Peyer's patch (tissue), 4 donors: ENCODE data around the gene DMD.

Source experiments
- CTCF ChIP-seq, 6 experiments: fragments of 450-650 bp in 4 of 6; fragments of 200-600 bp in 2 of 6; sonication (generic) in 1 of 6; IDR thresholded peaks; one replicate each; pipeline ENCODE4 v1.5.1; 2017 to 2019; ENCODE audit warnings: antibody characterized with exemption in 6 of 6, mild to moderate bottlenecking in 3 of 6, moderate library complexity in 1 of 6
- POLR2A ChIP-seq, 2 donors: fragments of 450-650 bp; IDR thresholded peaks; one replicate each; pipeline ENCODE4 v1.5.1; 2017; ENCODE audit warnings: antibody characterized with exemption in 2 of 2, mild to moderate bottlenecking in 2 of 2, moderate library complexity in 2 of 2

- TF ChIP-seq CTCF (IDR thresholded peaks at IDR 0.05): no peak
- no peak for TF ChIP-seq POLR2A (IDR thresholded peaks at IDR 0.05)
Measured at GRCh38 chrX:31199056-31199839, 2012.1 kb downstream of the DMD start.
